Measurements from ENCODE around the gene UNC79.

The UNC79 gene

GRCh38 chr14:93713726-93714405 is 283.1 kb downstream of the UNC79 start:
- TF ChIP-seq CTCF (IDR thresholded peaks at IDR 0.05; ENCODE audit: low read length) (no peak), EZH2phosphoT487 (IDR thresholded peaks at IDR 0.05; ENCODE audit: low read length) (no peak), EZH2 (optimal IDR thresholded peaks at IDR 0.05; ENCODE audit: low read depth, low read length) (no peak)
- H2AFZ ChIP-seq (ENCODE audit: low read length) = no peak overlapping the region

GRCh38 chr14:93714605-93715004 is 283.9 kb downstream of the UNC79 start:
- Histone ChIP-seq H3K9me2 (replicated peaks; ENCODE audit: insufficient read depth, low read length) (no peaks in the 10 kb centered on the region), H3K79me2 (ENCODE audit: low read length) (no peaks in the 10 kb centered on the region), H3K4me2 (ENCODE audit: low read depth, low read length) (no peak overlapping the region), H4K20me1 (ENCODE audit: insufficient read depth, low read length) (no peaks in the 10 kb centered on the region), H3K9ac (ENCODE audit: low read length) (no peak overlapping the region), H3K4me1 (ENCODE audit: low read length) (no peaks in the 10 kb centered on the region), H3K27me3 (replicated peaks; ENCODE audit: insufficient read depth, low read length) (no peaks in the 10 kb centered on the region), H3K36me3 (replicated peaks; ENCODE audit: insufficient read depth, low read length) (no peaks in the 10 kb centered on the region), H3F3A (ENCODE audit: insufficient read depth, low read length) (no peaks in the 10 kb centered on the region), H2AFZ (ENCODE audit: low read length) (no peak overlapping the region), H3K27ac (ENCODE audit: low read length) (no peak overlapping the region), H3K9me3 (replicated peaks; ENCODE audit: insufficient read depth, low read length) (no peaks in the 10 kb centered on the region), H3K4me3 (ENCODE audit: low read length) (no peak overlapping the region)
- TF ChIP-seq EZH2 (optimal IDR thresholded peaks at IDR 0.05; ENCODE audit: low read depth, low read length) (no peak), EZH2phosphoT487 (IDR thresholded peaks at IDR 0.05; ENCODE audit: low read length) (no peak), CTCF (IDR thresholded peaks at IDR 0.05; ENCODE audit: low read length) (no peak)
- DNase-seq = no peak

More at GRCh38 chr14:93713726-93714405, 283.1 kb downstream of the UNC79 start:
- Histone ChIP-seq H3K79me2 (ENCODE audit: low read length) (no peaks in the 10 kb centered on the region), H3K27ac (ENCODE audit: low read length) (no peak overlapping the region), H3K9ac (ENCODE audit: low read length) (no peak overlapping the region), H4K20me1 (ENCODE audit: insufficient read depth, low read length) (no peaks in the 10 kb centered on the region), H3K4me1 (ENCODE audit: low read length) (no peaks in the 10 kb centered on the region), H3F3A (ENCODE audit: insufficient read depth, low read length) (no peaks in the 10 kb centered on the region), H3K36me3 (replicated peaks; ENCODE audit: insufficient read depth, low read length) (no peaks in the 10 kb centered on the region), H3K4me2 (ENCODE audit: low read depth, low read length) (no peak overlapping the region), H3K9me2 (replicated peaks; ENCODE audit: insufficient read depth, low read length) (no peaks in the 10 kb centered on the region), H3K27me3 (replicated peaks; ENCODE audit: insufficient read depth, low read length) (no peaks in the 10 kb centered on the region), H3K9me3 (replicated peaks; ENCODE audit: insufficient read depth, low read length) (no peaks in the 10 kb centered on the region), H3K4me3 (ENCODE audit: low read length) (no peak overlapping the region)
- no peak for DNase-seq

- H3K36me3 ChIP-seq (replicated peaks; ENCODE audit: insufficient read depth, low read length) = no peaks in the 10 kb centered on the region
- no peaks in the 10 kb centered on the region for H3K79me2 ChIP-seq (ENCODE audit: low read length)
- H3K4me3 ChIP-seq (ENCODE audit: low read length) = no peak overlapping the region
- no peak for DNase-seq
- H2AFZ ChIP-seq (ENCODE audit: low read length) = no peak overlapping the region
- no peaks in the 10 kb centered on the region for H4K20me1 ChIP-seq (ENCODE audit: insufficient read depth, low read length)
- H3K27ac ChIP-seq (ENCODE audit: low read length) = no peak overlapping the region
- no peaks in the 10 kb centered on the region for H3K4me1 ChIP-seq (ENCODE audit: low read length)
- H3K9ac ChIP-seq (ENCODE audit: low read length) = no peak overlapping the region
- H3F3A ChIP-seq (ENCODE audit: insufficient read depth, low read length) = no peaks in the 10 kb centered on the region
- no peaks in the 10 kb centered on the region for H3K27me3 ChIP-seq (replicated peaks; ENCODE audit: insufficient read depth, low read length)
- H3K4me2 ChIP-seq (ENCODE audit: low read depth, low read length) = no peak overlapping the region
- no peaks in the 10 kb centered on the region for H3K9me2 ChIP-seq (replicated peaks; ENCODE audit: insufficient read depth, low read length)
- no peaks in the 10 kb centered on the region for H3K9me3 ChIP-seq (replicated peaks; ENCODE audit: insufficient read depth, low read length)
- TF ChIP-seq EZH2 (optimal IDR thresholded peaks at IDR 0.05; ENCODE audit: low read depth, low read length) (no peak), EZH2phosphoT487 (IDR thresholded peaks at IDR 0.05; ENCODE audit: low read length) (no peak), CTCF (IDR thresholded peaks at IDR 0.05; ENCODE audit: low read length) (no peak)
These were observed 284.7 kb downstream of the UNC79 start for GRCh38 chr14:93715279-93715927.
